CD4-positive, alpha-beta T cell (primary cell): Measurements from ENCODE around the gene TF. TPM values are rescaled to one million over a fixed set of nuclear protein-coding genes. Genes with fewer than 3 reads are reported as not detected.

Experiments
- ATAC-seq: fragments of 200-7000 bp; cut with Tn5 transposase; one replicate; pipeline ENCODE4 v1.10.0; 2022; ENCODE audit warnings: mild to moderate bottlenecking; ENCODE audit not compliant: poor library complexity
- CTCF ChIA-PET: fragments of 350-600 bp; sonication (Branson Sonifier 250); formaldehyde crosslinking; loops from one replicate; lab custom pipeline; 2021; ENCODE audit warnings: antibody characterized with exemption, inconsistent platforms; lab: Charles Lee
- POLR2A ChIA-PET: fragments of 350-600 bp; sonication (Branson Sonifier 250); formaldehyde crosslinking; loops from one replicate; lab custom pipeline; 2021; ENCODE audit warnings: antibody characterized with exemption, inconsistent platforms; lab: Charles Lee
- DNase-seq, 14 experiments: peaks; one replicate each; pipeline ENCODE4 v3.0.0-alpha.2; 2013 to 2020; ENCODE audit warnings: mixed read lengths in 2 of 14
- H3K27ac ChIP-seq, 2 donors: one replicate each; pipeline versions ENCODE4 v1.5.1 to v1.7.0; 2013; ENCODE audit warnings: low read length in 2 of 2, low read depth in 1 of 2, mild to moderate bottlenecking in 1 of 2
- H3K27me3 ChIP-seq, 2 experiments: 1 replicate in 1 of 2; 2 replicates in 1 of 2; pipeline versions ENCODE4 v1.6.1 to v1.7.0; 2013; ENCODE audit warnings: low read length in 2 of 2, control low read depth in 1 of 2, mild to moderate bottlenecking in 1 of 2, moderate library complexity in 1 of 2; ENCODE audit not compliant: insufficient read depth in 2 of 2, control insufficient read depth in 1 of 2
- H3K36me3 ChIP-seq: one replicate; pipeline ENCODE4 v1.6.1; 2013; ENCODE audit warnings: low read length, control low read depth; ENCODE audit not compliant: insufficient read depth
- H3K4me1 ChIP-seq: one replicate; pipeline ENCODE4 v1.6.1; 2013; ENCODE audit warnings: low read length, control low read depth; ENCODE audit not compliant: insufficient read depth
- H3K4me3 ChIP-seq: one replicate; pipeline ENCODE4 v1.5.1; 2013; ENCODE audit warnings: mild to moderate bottlenecking, low read length, moderate library complexity
- H3K9me3 ChIP-seq, 2 experiments: 1 replicate in 1 of 2; 2 replicates in 1 of 2; pipeline versions ENCODE4 v1.6.1 to v1.7.0; 2013; ENCODE audit warnings: low read length in 2 of 2, mild to moderate bottlenecking in 2 of 2, control low read depth in 1 of 2, moderate library complexity in 1 of 2; ENCODE audit not compliant: control insufficient read depth in 1 of 2, insufficient read depth in 1 of 2
- H3K27ac Mint-ChIP-seq: one replicate; pipeline ENCODE4 v1.8.0; 2020; ENCODE audit warnings: mixed read lengths
- H3K27me3 Mint-ChIP-seq: one replicate; pipeline ENCODE4 v1.8.0; 2021; ENCODE audit warnings: mixed read lengths
- H3K36me3 Mint-ChIP-seq: one replicate; pipeline ENCODE4 v1.8.0; 2021; ENCODE audit warnings: low read depth, mixed read lengths
- H3K4me1 Mint-ChIP-seq: one replicate; pipeline ENCODE4 v1.8.0; 2021; ENCODE audit warnings: low read depth, mixed read lengths
- H3K4me3 Mint-ChIP-seq: one replicate; pipeline ENCODE4 v1.8.0; 2020; ENCODE audit warnings: mild to moderate bottlenecking, mixed read lengths
- H3K9me3 Mint-ChIP-seq: one replicate; pipeline ENCODE4 v1.8.0; 2020; ENCODE audit warnings: mixed read lengths
- intact Hi-C, 2 experiments: fragments of 100-400 bp; cut with DNase I in 1 of 2; cut with micrococcal nuclease in 1 of 2; formaldehyde crosslinking; loops; one replicate each; pipeline versions ENCODE4 v1.15.1 to v1.9.0; 2023 to 2025; cut with DNase I, micrococcal nuclease
- polyA plus RNA-seq, 2 donors: library from polyadenylated mRNA; unstranded; fragments of 120-200 nt; gene quantifications; one replicate each; pipeline ENCODE4 v1.2.1, GENCODE V29; 2013
- total RNA-seq, 174 experiments: library from RNA in 2 of 174; stranded (reverse) in 2 of 174; gene quantifications; one replicate each; pipeline ENCODE4 v1.2.3 and lab custom pipeline; 2021 to 2026
- TF ChIP-seq, protein P1 (sequence below): fragments of 200-600 bp; IDR thresholded peaks from one replicate; pipeline ENCODE4 v1.8.0; 2022; ENCODE audit warnings: antibody characterized with exemption, mild to moderate bottlenecking

TF gene
- total RNA-seq (under 1 TPM; 0.30 to 0.34 TPM), total RNA-seq (lab: John Stamatoyannopoulos, UW) (0 to 0.81 (median 0.12) reads per million in 172 experiments)
- 0.18 TPM for polyA plus RNA-seq (2013, experiment 1 of 2)
- 0.54 TPM for polyA plus RNA-seq (2013, experiment 2 of 2)

GRCh38 chr3:133745981-133746711 lies at the start of gene TF:
TSS of gene TF (plus strand) at chr3:133746393. CDS start at chr3:133746441, 48 bp downstream.
- Mint-ChIP-seq H3K27ac (no peak within 1 kb of the TSS), H3K4me3 (no peak within 1 kb of the TSS), H3K27me3 (peaks cover 79% of the 10 kb centered on the region), H3K4me1 (no peaks in the 10 kb centered on the region), H3K36me3 (no peaks in the 10 kb centered on the region), H3K9me3 (no peaks in the 10 kb centered on the region)
- intact Hi-C loops, result no loop called here
- peaks cover 28 to 31% of the 10 kb centered on the region in 2 experiments for H3K27me3 ChIP-seq
- ChIA-PET CTCF (no interaction called here), POLR2A (no interaction called here)
- H3K36me3 ChIP-seq, result no peaks in the 10 kb centered on the region
- DNase-seq (no peak), ATAC-seq (no peak)
- no peak within 1 kb of the TSS for H3K4me3 ChIP-seq
- H3K27ac ChIP-seq, result no peak within 1 kb of the TSS
- H3K9me3 ChIP-seq, result peaks cover 0 to 15% of the 10 kb centered on the region in 2 experiments
- TF ChIP-seq, protein P1, sequence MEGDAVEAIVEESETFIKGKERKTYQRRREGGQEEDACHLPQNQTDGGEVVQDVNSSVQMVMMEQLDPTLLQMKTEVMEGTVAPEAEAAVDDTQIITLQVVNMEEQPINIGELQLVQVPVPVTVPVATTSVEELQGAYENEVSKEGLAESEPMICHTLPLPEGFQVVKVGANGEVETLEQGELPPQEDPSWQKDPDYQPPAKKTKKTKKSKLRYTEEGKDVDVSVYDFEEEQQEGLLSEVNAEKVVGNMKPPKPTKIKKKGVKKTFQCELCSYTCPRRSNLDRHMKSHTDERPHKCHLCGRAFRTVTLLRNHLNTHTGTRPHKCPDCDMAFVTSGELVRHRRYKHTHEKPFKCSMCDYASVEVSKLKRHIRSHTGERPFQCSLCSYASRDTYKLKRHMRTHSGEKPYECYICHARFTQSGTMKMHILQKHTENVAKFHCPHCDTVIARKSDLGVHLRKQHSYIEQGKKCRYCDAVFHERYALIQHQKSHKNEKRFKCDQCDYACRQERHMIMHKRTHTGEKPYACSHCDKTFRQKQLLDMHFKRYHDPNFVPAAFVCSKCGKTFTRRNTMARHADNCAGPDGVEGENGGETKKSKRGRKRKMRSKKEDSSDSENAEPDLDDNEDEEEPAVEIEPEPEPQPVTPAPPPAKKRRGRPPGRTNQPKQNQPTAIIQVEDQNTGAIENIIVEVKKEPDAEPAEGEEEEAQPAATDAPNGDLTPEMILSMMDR, result no peak
- peaks cover 4% of the 10 kb centered on the region for H3K4me1 ChIP-seq

GRCh38 chr3:133697960-133698359 lies 48.2 kb upstream of the TF start:
- H3K27ac ChIP-seq, result no peak overlapping the region
- no peaks in the 10 kb centered on the region for H3K36me3 Mint-ChIP-seq
- H3K4me1 ChIP-seq, result no peaks in the 10 kb centered on the region
- no peak overlapping the region for H3K4me3 Mint-ChIP-seq
- H3K4me1 Mint-ChIP-seq, result no peaks in the 10 kb centered on the region
- ChIA-PET POLR2A (no interaction called here), CTCF (no interaction called here)
- no peak for ATAC-seq
- no peaks in the 10 kb centered on the region for H3K27me3 ChIP-seq
- TF ChIP-seq, protein P1, result no peak
- no peak overlapping the region for H3K4me3 ChIP-seq
- H3K27me3 Mint-ChIP-seq, result peaks cover 8% of the 10 kb centered on the region
- peaks cover 0 to 4% of the 10 kb centered on the region in 2 experiments for H3K9me3 ChIP-seq
- intact Hi-C loops, result no loop called here
- DNase-seq, result no peak
- H3K9me3 Mint-ChIP-seq, result no peaks in the 10 kb centered on the region
- H3K36me3 ChIP-seq, result no peaks in the 10 kb centered on the region
- no peak overlapping the region for H3K27ac Mint-ChIP-seq

GRCh38 chr3:133699467-133699866 lies 46.7 kb upstream of the TF start:
- no peak for ATAC-seq
- POLR2A ChIA-PET, result no interaction called here
- Mint-ChIP-seq H3K27me3 (peaks cover 18% of the 10 kb centered on the region), H3K4me1 (no peaks in the 10 kb centered on the region), H3K36me3 (no peaks in the 10 kb centered on the region), H3K4me3 (no peak overlapping the region), H3K9me3 (no peaks in the 10 kb centered on the region), H3K27ac (no peak overlapping the region)
- Histone ChIP-seq H3K9me3 (peaks cover 0 to 4% of the 10 kb centered on the region in 2 experiments), H3K4me1 (no peaks in the 10 kb centered on the region), H3K36me3 (no peaks in the 10 kb centered on the region), H3K4me3 (no peak overlapping the region), H3K27me3 (peaks cover 0 to 4% of the 10 kb centered on the region in 2 experiments), H3K27ac (no peak overlapping the region)
- intact Hi-C loops, result no loop called here
- no peak for DNase-seq
- TF ChIP-seq, protein P1, result no peak
- CTCF ChIA-PET, result no interaction called here
